ENCODE measurements around the gene ZPBP2. TPM values are rescaled to one million over a fixed set of nuclear protein-coding genes. Genes with fewer than 3 reads are reported as not detected.
"Not testable (repeated sequence)": the region's sequence is repeated elsewhere in the genome, so short reads cannot be mapped to it uniquely, and the experiment has no call there.

Gene ZPBP2
- total RNA-seq, 1 donor from 2014 or later, result not detected

DNA sequence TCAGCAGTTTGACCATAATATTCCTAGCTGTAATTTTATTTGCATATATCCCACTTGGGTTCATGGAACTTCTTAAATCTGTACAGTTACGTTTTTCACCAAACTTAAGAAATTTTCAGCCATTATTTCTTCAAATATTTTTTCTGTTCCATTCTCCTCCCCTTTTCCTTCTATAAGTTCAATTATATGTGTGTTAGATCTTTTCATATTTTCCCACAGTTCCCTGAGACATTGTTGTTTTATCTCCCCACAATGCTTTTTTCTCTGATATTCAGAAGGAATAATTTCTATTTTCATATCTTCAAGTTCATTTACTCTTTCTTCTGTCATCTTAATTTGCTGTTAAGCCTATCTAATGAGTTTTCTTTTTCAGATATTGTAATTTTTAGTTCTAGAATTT is 29.9 kb upstream of the ZPBP2 start:
- Mint-ChIP-seq H3K4me1 (ENCODE audit: low read depth) (peaks cover 16% of the 10 kb centered on the region), H3K36me3 (ENCODE audit: low read depth) (peaks cover 74% of the 10 kb centered on the region), H3K27ac (no peak overlapping the region), H3K9me3 (peaks cover 50% of the 10 kb centered on the region), H3K4me3 (ENCODE audit: low read depth) (no peak overlapping the region), H3K27me3 (ENCODE audit: low read depth) (no peaks in the 10 kb centered on the region)
- intact Hi-C loops (cut with micrococcal nuclease), result no loop called here
- no peak for DNase-seq (ENCODE audit: low spot score)

GRCh38 chr17:39838784-39839183 is 29.2 kb upstream of the ZPBP2 start:
- peaks cover 23% of the 10 kb centered on the region for H3K4me1 Mint-ChIP-seq (ENCODE audit: low read depth)
- H3K9me3 Mint-ChIP-seq, result peaks cover 49% of the 10 kb centered on the region
- no peak overlapping the region for H3K27ac Mint-ChIP-seq
- H3K27me3 Mint-ChIP-seq (ENCODE audit: low read depth), result no peaks in the 10 kb centered on the region
- no peak overlapping the region for H3K4me3 Mint-ChIP-seq (ENCODE audit: low read depth)
- H3K36me3 Mint-ChIP-seq (ENCODE audit: low read depth), result peaks cover 74% of the 10 kb centered on the region
- intact Hi-C loops (cut with micrococcal nuclease), result no loop called here
- no peak for DNase-seq (ENCODE audit: low spot score)

DNA sequence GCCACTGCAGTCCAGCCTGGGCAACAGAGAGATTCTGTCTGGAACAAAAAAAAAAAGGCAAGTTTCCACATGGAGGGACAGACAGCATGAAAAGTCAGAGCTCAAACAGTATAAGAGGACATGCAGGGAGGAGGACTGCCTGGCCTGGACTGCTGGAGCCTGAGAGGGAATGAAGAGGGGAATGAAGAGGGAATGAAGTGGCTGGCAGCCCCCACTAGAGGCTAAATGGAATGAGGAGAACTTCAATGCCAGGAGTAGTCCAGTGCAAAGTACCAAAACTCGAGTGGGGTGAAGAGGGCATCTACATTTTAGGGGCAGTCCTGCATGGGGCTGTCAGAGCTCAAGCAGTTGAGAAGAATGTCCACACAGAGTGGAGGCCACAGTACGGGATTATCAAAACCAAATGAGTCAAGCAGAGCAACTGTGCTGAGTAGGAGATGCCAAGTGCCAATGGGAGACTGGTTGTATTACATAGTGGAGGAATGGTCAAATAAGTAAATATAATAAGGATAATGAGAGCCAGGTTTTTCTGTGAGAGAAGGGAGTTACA is 26.8 kb upstream of the ZPBP2 start:
- Mint-ChIP-seq H3K27ac (no peak overlapping the region), H3K4me3 (ENCODE audit: low read depth) (no peak overlapping the region), H3K4me1 (ENCODE audit: low read depth) (peaks cover 34% of the 10 kb centered on the region), H3K9me3 (peaks cover 33% of the 10 kb centered on the region), H3K27me3 (ENCODE audit: low read depth) (no peaks in the 10 kb centered on the region), H3K36me3 (ENCODE audit: low read depth) (peaks cover 60% of the 10 kb centered on the region)
- DNase-seq (ENCODE audit: low spot score), result no peak
- intact Hi-C loops (cut with micrococcal nuclease), result no loop called here

DNA sequence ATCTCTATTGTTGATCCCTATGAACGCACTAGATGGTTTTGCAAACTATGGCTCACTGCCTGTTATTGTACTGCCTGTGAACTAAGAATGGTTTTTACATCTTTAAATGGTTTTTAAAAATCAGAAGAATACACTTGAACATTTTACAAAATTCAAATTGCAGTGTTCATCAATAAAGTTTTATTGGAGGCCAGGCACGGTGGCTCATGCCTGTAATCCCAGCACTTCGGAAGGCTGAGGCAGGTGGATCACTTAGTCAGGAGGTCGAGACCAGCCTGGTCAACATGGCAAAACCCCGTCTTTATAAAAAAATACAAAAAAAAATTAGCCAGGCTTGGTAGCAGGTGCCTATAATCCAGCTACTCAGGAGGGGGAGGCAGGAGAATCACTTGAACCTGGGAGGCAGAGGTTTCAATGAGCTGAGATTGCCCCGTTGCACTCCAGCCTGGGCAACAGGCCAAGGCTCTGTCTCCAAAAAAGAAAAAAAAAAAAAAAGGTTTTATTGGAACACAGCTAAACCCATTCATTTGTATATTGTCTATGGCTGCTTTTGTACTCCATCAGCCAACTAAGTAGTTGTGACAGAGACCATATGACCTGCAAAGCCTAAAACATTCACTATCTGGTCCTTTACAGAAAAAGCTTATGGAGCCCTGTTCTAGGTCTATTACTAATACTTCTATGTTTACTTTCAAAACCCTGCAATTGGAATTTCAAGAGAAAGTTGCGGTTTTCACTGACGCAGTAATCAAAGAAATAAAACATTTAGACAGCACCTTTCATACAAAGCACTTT is 22.8 kb upstream of the ZPBP2 start:
- H3K9me3 Mint-ChIP-seq, result peaks cover 6% of the 10 kb centered on the region
- DNase-seq (ENCODE audit: low spot score), result no peak
- H3K4me1 Mint-ChIP-seq (ENCODE audit: low read depth), result peaks cover 55% of the 10 kb centered on the region
- intact Hi-C loops (cut with micrococcal nuclease), result no loop called here
- H3K36me3 Mint-ChIP-seq (ENCODE audit: low read depth), result peaks cover 34% of the 10 kb centered on the region
- no peaks in the 10 kb centered on the region for H3K27me3 Mint-ChIP-seq (ENCODE audit: low read depth)
- H3K4me3 Mint-ChIP-seq (ENCODE audit: low read depth), result no peak overlapping the region
- no peak overlapping the region for H3K27ac Mint-ChIP-seq

- no peaks in the 10 kb centered on the region for H3K27me3 Mint-ChIP-seq (ENCODE audit: low read depth)
- H3K4me1 Mint-ChIP-seq (ENCODE audit: low read depth), result peaks cover 55% of the 10 kb centered on the region
- intact Hi-C loops (cut with micrococcal nuclease), result no loop called here
- H3K9me3 Mint-ChIP-seq, result peaks cover 2% of the 10 kb centered on the region
- no peak for DNase-seq (ENCODE audit: low spot score)
- H3K27ac Mint-ChIP-seq, result no peak overlapping the region
- H3K36me3 Mint-ChIP-seq (ENCODE audit: low read depth), result peaks cover 27% of the 10 kb centered on the region
- H3K4me3 Mint-ChIP-seq (ENCODE audit: low read depth), result no peak overlapping the region
Observed at GRCh38 chr17:39846205-39846604, 21.8 kb upstream of the ZPBP2 start.

DNA sequence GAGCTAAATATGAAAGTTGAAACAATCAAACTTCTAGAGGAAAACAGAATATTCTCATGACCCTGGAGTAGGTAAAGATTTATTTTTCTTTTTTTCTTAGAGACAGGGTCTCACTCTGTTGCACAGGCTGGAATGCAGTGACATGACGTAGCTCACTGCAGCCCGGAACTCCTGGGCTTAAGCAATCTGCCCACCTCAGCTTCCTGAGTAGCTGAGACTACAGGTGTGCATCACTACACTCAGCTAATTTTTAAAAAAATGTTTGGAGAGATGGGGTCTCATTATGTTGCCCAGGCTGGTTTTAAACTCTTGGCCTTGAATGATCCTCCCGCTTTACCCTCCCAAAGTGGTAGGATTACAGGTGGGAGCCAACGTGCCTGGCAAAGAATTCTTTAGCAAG is 19.4 kb upstream of the ZPBP2 start:
- Mint-ChIP-seq H3K27me3 (ENCODE audit: low read depth) (no peaks in the 10 kb centered on the region), H3K27ac (no peak overlapping the region), H3K4me1 (ENCODE audit: low read depth) (peaks cover 52% of the 10 kb centered on the region), H3K36me3 (ENCODE audit: low read depth) (peaks cover 26% of the 10 kb centered on the region), H3K4me3 (ENCODE audit: low read depth) (no peak overlapping the region), H3K9me3 (no peaks in the 10 kb centered on the region)
- DNase-seq (ENCODE audit: low spot score), result no peak
- intact Hi-C loops (cut with micrococcal nuclease), result no loop called here

DNA sequence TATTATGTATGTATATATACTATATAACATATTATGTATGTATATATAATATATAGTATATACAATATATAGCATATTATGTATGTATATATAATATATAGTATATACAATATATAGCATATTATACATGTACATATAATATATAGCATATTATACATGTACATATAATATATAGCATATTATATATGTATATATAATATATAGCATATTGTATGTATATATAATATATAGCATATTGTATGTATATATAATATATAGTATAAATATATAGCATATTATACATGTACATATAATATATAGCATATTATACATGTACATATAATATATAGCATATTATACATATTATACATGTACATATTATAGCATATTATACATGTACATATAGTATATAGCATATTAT is 17.8 kb upstream of the ZPBP2 start:
- H3K27ac Mint-ChIP-seq; H3K27me3 Mint-ChIP-seq (ENCODE audit: low read depth); intact Hi-C loops (cut with micrococcal nuclease); DNase-seq (ENCODE audit: low spot score); H3K4me3 Mint-ChIP-seq (ENCODE audit: low read depth); H3K9me3 Mint-ChIP-seq: not testable (repeated sequence)
- Mint-ChIP-seq H3K36me3 (ENCODE audit: low read depth) (peaks cover 28% of the 10 kb centered on the region), H3K4me1 (ENCODE audit: low read depth) (peaks cover 46% of the 10 kb centered on the region)

DNA sequence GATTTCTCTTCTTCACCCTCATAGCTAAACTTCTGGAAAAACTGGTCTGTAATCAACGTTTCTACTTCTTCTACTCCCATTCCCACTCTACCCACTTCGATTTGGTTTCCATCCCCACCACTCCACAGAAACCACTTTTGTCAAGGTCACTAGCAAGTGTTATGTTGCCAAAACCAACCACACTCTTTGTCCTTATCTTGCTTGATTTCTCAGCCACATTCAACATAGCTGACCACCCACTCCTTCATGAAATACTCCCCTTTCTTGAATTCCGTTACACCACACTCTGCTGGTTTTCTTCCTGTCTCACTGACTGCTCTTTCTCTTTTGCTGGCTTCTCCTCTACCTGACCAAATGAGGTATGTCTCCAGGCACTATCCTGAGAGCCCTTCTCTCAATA is 15.8 kb upstream of the ZPBP2 start:
- Mint-ChIP-seq H3K36me3 (ENCODE audit: low read depth) (peaks cover 24% of the 10 kb centered on the region), H3K27ac (peak overlapping the region; percentile 53), H3K4me3 (ENCODE audit: low read depth) (peak overlapping the region; percentile 37), H3K4me1 (ENCODE audit: low read depth) (peaks cover 37% of the 10 kb centered on the region), H3K27me3 (ENCODE audit: low read depth) (no peaks in the 10 kb centered on the region), H3K9me3 (no peaks in the 10 kb centered on the region)
- no peak for DNase-seq (ENCODE audit: low spot score)
- intact Hi-C loops (cut with micrococcal nuclease), result no loop called here

DNA sequence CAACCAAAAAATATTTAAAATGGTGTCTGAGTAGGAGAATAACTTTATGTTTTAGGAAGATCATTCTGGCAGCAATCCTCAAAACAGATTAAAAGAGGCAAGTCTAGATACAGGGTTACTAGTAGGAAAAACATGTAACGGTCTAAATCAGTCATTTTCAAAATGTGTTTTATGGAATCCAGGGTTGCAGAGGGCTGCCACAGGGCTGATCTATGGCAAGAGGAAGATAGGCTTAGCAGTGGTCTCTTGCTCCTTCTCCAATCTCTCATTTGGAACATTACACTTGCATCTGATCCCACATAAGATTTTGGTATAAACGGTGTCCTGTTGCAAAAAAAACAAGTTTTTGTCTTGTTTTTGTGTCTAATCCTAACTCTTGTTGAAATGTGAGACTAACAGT is 13.1 kb upstream of the ZPBP2 start:
- Mint-ChIP-seq H3K4me3 (ENCODE audit: low read depth) (no peak overlapping the region), H3K27me3 (ENCODE audit: low read depth) (no peaks in the 10 kb centered on the region), H3K9me3 (no peaks in the 10 kb centered on the region), H3K36me3 (ENCODE audit: low read depth) (peaks cover 22% of the 10 kb centered on the region), H3K27ac (no peak overlapping the region), H3K4me1 (ENCODE audit: low read depth) (peaks cover 28% of the 10 kb centered on the region)
- intact Hi-C loops (cut with micrococcal nuclease), result no loop called here
- no peak for DNase-seq (ENCODE audit: low spot score)

- DNase-seq (ENCODE audit: low spot score); H3K4me3 Mint-ChIP-seq (ENCODE audit: low read depth); intact Hi-C loops (cut with micrococcal nuclease); H3K9me3 Mint-ChIP-seq; H3K27me3 Mint-ChIP-seq (ENCODE audit: low read depth); H3K27ac Mint-ChIP-seq: not testable (repeated sequence)
- peaks cover 20% of the 10 kb centered on the region for H3K36me3 Mint-ChIP-seq (ENCODE audit: low read depth)
- peaks cover 33% of the 10 kb centered on the region for H3K4me1 Mint-ChIP-seq (ENCODE audit: low read depth)
Observed at GRCh38 chr17:39855911-39856649, 11.9 kb upstream of the ZPBP2 start.

DNA sequence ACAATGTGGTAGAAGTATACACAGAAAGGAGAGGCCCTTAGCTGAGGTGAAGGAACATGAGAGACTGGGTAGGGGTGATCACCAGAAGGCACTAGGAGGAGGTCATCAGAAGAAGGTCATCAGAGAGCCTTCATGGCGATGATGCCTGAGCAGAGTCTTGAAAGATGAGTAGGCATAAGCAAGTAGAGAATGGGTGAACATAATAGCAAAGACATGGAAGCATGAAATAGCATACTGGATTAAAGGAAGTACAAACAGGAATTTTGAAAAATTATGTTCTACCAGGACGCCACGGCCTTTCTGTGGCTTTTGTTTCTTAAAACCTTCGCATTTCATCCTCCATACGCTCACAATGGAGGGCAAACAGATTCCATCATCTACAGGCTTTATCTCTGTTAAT is 6.8 kb upstream of the ZPBP2 start:
- peak overlapping the region; percentile 46 for H3K4me3 Mint-ChIP-seq (ENCODE audit: low read depth)
- intact Hi-C loops (cut with micrococcal nuclease), result loop anchor here (5.0 kb wide), 1 partner anchor 44 kb away; no protein-coding TSS in a partner anchor
- H3K36me3 Mint-ChIP-seq (ENCODE audit: low read depth), result peaks cover 3% of the 10 kb centered on the region
- no peak for DNase-seq (ENCODE audit: low spot score)
- H3K4me1 Mint-ChIP-seq (ENCODE audit: low read depth), result peaks cover 50% of the 10 kb centered on the region
- peak overlapping the region; percentile 23 for H3K27ac Mint-ChIP-seq
- no peaks in the 10 kb centered on the region for H3K9me3 Mint-ChIP-seq
- H3K27me3 Mint-ChIP-seq (ENCODE audit: low read depth), result no peaks in the 10 kb centered on the region

- peaks cover 3% of the 10 kb centered on the region for H3K36me3 Mint-ChIP-seq (ENCODE audit: low read depth)
- peak overlapping the region; percentile 82 for H3K27ac Mint-ChIP-seq
- DNase-seq (ENCODE audit: low spot score), result no peak
- peaks cover 60% of the 10 kb centered on the region for H3K4me1 Mint-ChIP-seq (ENCODE audit: low read depth)
- H3K4me3 Mint-ChIP-seq (ENCODE audit: low read depth), result peak overlapping the region; percentile 89
- H3K27me3 Mint-ChIP-seq (ENCODE audit: low read depth), result no peaks in the 10 kb centered on the region
- H3K9me3 Mint-ChIP-seq, result no peaks in the 10 kb centered on the region
- intact Hi-C loops (cut with micrococcal nuclease), result loop anchor here (5.0 kb wide), 1 partner anchor 46 kb away; no protein-coding TSS in a partner anchor
Observed at GRCh38 chr17:39863244-39863917, 4.6 kb upstream of the ZPBP2 start.

All from activated T-helper 2 cell treated with anti-CD3 and anti-CD28 coated beads, Interferon-gamma antibody, Interleukin-2, Interleukin-4, amounts not matched to agents 10 μg/mL and 5 μg/mL and 100 μg/mL, durations not matched to agents 14 hours and 24 hours and 36 hours (primary cell).